GM21423 (cell line): ENCODE measurements around the gene TMCC1.
"Not testable (repeated sequence)": the region's sequence is repeated elsewhere in the genome, so short reads cannot be mapped to it uniquely, and the experiment has no call there.

Source experiments
- ATAC-seq: cut with Tn5 transposase; IDR thresholded peaks from one replicate; pipeline ENCODE4 v1.9.1; 2021; ENCODE audit warnings: mild to moderate bottlenecking, moderate library complexity; ENCODE audit not compliant: unreplicated experiment

The TMCC1 gene

GRCh38 chr3:129893581-129894070 is at the start of gene TMCC1:
TSS of gene TMCC1 (minus strand) at chr3:129893711.
- ATAC-seq, result peak; percentile 84

- no peak for ATAC-seq
Observed at GRCh38 chr3:129943020-129943419, 49.5 kb upstream of the TMCC1 start.

- no peak for ATAC-seq
Observed at GRCh38 chr3:129942296-129942695, 48.8 kb upstream of the TMCC1 start.

GRCh38 chr3:129940086-129940485 is 46.6 kb upstream of the TMCC1 start:
- no peak for ATAC-seq

GRCh38 chr3:129938140-129938930 is 44.8 kb upstream of the TMCC1 start:
- ATAC-seq, result no peak

GRCh38 chr3:129937717-129938116 is 44.2 kb upstream of the TMCC1 start:
- no peak for ATAC-seq

- ATAC-seq, result no peak
Observed at GRCh38 chr3:129936757-129937156, 43.2 kb upstream of the TMCC1 start.

GRCh38 chr3:129934234-129935123 is 41.0 kb upstream of the TMCC1 start:
- ATAC-seq, result no peak

- no peak for ATAC-seq
Observed at GRCh38 chr3:129933471-129933870, 40.0 kb upstream of the TMCC1 start.

- no peak for ATAC-seq
Observed at GRCh38 chr3:129929383-129929782, 35.9 kb upstream of the TMCC1 start.

- ATAC-seq, result no peak
Observed at GRCh38 chr3:129927072-129927471, 33.6 kb upstream of the TMCC1 start.

- no peak for ATAC-seq
Observed at GRCh38 chr3:129919806-129920205, 26.3 kb upstream of the TMCC1 start.

GRCh38 chr3:129919357-129919756 is 25.8 kb upstream of the TMCC1 start:
- ATAC-seq, result no peak

- ATAC-seq, result no peak
Observed at GRCh38 chr3:129918461-129918860, 24.9 kb upstream of the TMCC1 start.

GRCh38 chr3:129917423-129918007 is 24.0 kb upstream of the TMCC1 start:
- no peak for ATAC-seq

GRCh38 chr3:129913618-129914017 is 20.1 kb upstream of the TMCC1 start:
- no peak for ATAC-seq

- no peak for ATAC-seq
Observed at GRCh38 chr3:129911261-129911861, 17.9 kb upstream of the TMCC1 start.

- ATAC-seq, result not testable (repeated sequence)
Observed at GRCh38 chr3:129909235-129909634, 15.7 kb upstream of the TMCC1 start.

- ATAC-seq, result no peak
Observed at GRCh38 chr3:129908417-129908816, 14.9 kb upstream of the TMCC1 start.

- ATAC-seq, result not testable (repeated sequence)
Observed at GRCh38 chr3:129901272-129901671, 7.8 kb upstream of the TMCC1 start.

- no peak for ATAC-seq
Observed at GRCh38 chr3:129897026-129897425, 3.5 kb upstream of the TMCC1 start.
